ENCODE data around the gene ACOXL.

ACOXL gene

DNA sequence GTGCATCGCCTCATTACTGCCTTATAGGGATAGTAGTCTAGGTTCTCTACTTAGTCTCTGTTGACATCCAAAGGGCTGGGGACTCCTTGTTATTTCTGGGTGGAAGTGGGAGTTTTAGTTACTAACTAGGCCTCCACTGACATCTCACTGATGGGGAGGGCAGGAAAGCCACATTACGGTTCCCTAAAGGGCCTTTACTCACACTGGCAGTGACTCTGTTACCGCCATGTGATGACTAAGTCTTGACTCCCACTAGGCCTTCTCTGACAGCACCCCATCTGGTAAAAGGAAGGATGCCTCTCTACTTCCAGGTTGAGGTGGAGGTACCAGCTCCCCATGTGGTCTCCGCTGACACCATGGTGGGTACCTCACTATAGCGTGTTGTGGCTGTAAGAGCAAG lies 374.3 kb downstream of the ACOXL start:
- no peak for TF ChIP-seq CTCF (IDR thresholded peaks at IDR 0.05; ENCODE audit: extremely low read depth, missing control alignments)

GRCh38 chr2:111108745-111109271 lies 376.4 kb downstream of the ACOXL start:
- no peak for TF ChIP-seq CTCF (IDR thresholded peaks at IDR 0.05; ENCODE audit: extremely low read depth, missing control alignments)

More for the DNA sequence above, 374.3 kb downstream of the ACOXL start:
- no peak for DNase-seq (ENCODE audit: low spot score)

GRCh38 chr2:111111101-111111755 lies 378.9 kb downstream of the ACOXL start:
- no peak for DNase-seq (ENCODE audit: low spot score)
- TF ChIP-seq CTCF (IDR thresholded peaks at IDR 0.05; ENCODE audit: extremely low read depth, missing control alignments) = no peak

More at GRCh38 chr2:111108745-111109271, 376.4 kb downstream of the ACOXL start:
- no peak for DNase-seq (ENCODE audit: low spot score)

DNA sequence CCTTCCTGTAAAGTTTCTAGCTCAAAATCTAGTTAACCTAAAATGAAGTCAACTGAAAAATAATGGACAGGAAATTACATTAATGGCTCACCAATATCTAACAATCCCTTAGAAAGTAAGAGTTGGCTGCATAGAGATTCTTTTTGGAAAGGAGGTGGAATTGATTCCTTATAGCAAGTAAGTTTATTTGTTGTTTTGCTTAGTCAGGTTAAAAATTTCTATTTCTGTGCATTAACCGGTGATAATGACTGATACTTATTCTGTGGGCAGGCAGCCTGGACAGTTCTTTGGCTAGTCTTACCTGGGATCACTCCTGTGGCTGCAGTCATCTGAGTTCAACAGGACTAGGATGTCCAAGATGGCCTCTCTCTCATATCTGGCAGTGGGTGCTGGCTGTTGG lies 381.5 kb downstream of the ACOXL start:
- no peak for DNase-seq (ENCODE audit: low spot score)
- no peak for TF ChIP-seq CTCF (IDR thresholded peaks at IDR 0.05; ENCODE audit: extremely low read depth, missing control alignments)

GRCh38 chr2:111116011-111116746 lies 383.8 kb downstream of the ACOXL start:
- TF ChIP-seq CTCF (IDR thresholded peaks at IDR 0.05; ENCODE audit: extremely low read depth, missing control alignments) = no peak
- peak; percentile 63 for DNase-seq (ENCODE audit: low spot score)

GRCh38 chr2:111116843-111117597 lies 384.6 kb downstream of the ACOXL start:
- TF ChIP-seq CTCF (IDR thresholded peaks at IDR 0.05; ENCODE audit: extremely low read depth, missing control alignments) = peak; percentile 53
- peak; percentile 79 for DNase-seq (ENCODE audit: low spot score)
